CD4-positive, alpha-beta T cell treated with Interleukin-2 at 100 ng/mL for 4 hours (primary cell): ENCODE data around the gene SYNCRIP.
"Not testable (repeated sequence)": the region's sequence is repeated elsewhere in the genome, so short reads cannot be mapped to it uniquely, and the experiment has no call there.

ENCODE experiments used
- DNase-seq: peaks from one replicate; pipeline ENCODE4 v3.0.0-alpha.2; 2020; ENCODE audit warnings: low spot score

Gene SYNCRIP

GRCh38 chr6:85669735-85670194, 27.1 kb upstream of the SYNCRIP start:
- DNase-seq, result peak; percentile 82

GRCh38 chr6:85662251-85662650, 19.6 kb upstream of the SYNCRIP start:
- DNase-seq, result no peak

GRCh38 chr6:85660181-85660611, 17.5 kb upstream of the SYNCRIP start:
- no peak for DNase-seq

- DNase-seq, result no peak
Observed at GRCh38 chr6:85650606-85651005, 7.9 kb upstream of the SYNCRIP start.

GRCh38 chr6:85644279-85644762, 1.6 kb upstream of the SYNCRIP start:
- no peak for DNase-seq

GRCh38 chr6:85643537-85644278, 1.0 kb upstream of the SYNCRIP start:
- DNase-seq, result peak; percentile 66

- peak; percentile 36 for DNase-seq
Observed at GRCh38 chr6:85641897-85642773, 551 bp downstream of the SYNCRIP start.

GRCh38 chr6:85641522-85641896, 1.2 kb downstream of the SYNCRIP start:
- peak; percentile 12 for DNase-seq

GRCh38 chr6:85640821-85641220, 1.9 kb downstream of the SYNCRIP start:
- DNase-seq, result no peak

GRCh38 chr6:85637579-85637978, 5.1 kb downstream of the SYNCRIP start:
- DNase-seq, result no peak

GRCh38 chr6:85632164-85632942, 10.3 kb downstream of the SYNCRIP start:
- no peak for DNase-seq

- DNase-seq, result not testable (repeated sequence)
Observed at GRCh38 chr6:85631117-85631516, 11.6 kb downstream of the SYNCRIP start.

GRCh38 chr6:85628353-85628752, 14.3 kb downstream of the SYNCRIP start:
- no peak for DNase-seq

GRCh38 chr6:85620308-85620707, 22.4 kb downstream of the SYNCRIP start:
- no peak for DNase-seq

- no peak for DNase-seq
Observed at GRCh38 chr6:85614780-85615179, 27.9 kb downstream of the SYNCRIP start.

GRCh38 chr6:85612690-85613474, 29.8 kb downstream of the SYNCRIP start:
- DNase-seq, result no peak

- DNase-seq, result no peak
Observed at GRCh38 chr6:85610182-85610895, 32.3 kb downstream of the SYNCRIP start.

GRCh38 chr6:85602100-85602499, 40.6 kb downstream of the SYNCRIP start:
- DNase-seq, result no peak

GRCh38 chr6:85600713-85601313, 41.9 kb downstream of the SYNCRIP start:
- DNase-seq, result no peak
